Activated T-cell treated with anti-CD3 and anti-CD28 coated beads, Interleukin-2, amount 50 U/mL, for 24 hours (primary cell): ENCODE data around the gene OR10K1.
A peak's percentile ranks its signal among the peaks of the same experiment; 100 is the strongest.

ENCODE experiments used
- DNase-seq: peaks from one replicate; pipeline ENCODE4 v3.0.0-alpha.2; 2020
- H3K27ac Mint-ChIP-seq: 2 replicates; pipeline ENCODE4 v1.8.0; 2020; ENCODE audit warnings: mild to moderate bottlenecking, mixed read lengths
- H3K27me3 Mint-ChIP-seq: 2 replicates; pipeline ENCODE4 v1.8.0; 2020; ENCODE audit warnings: mixed read lengths
- H3K36me3 Mint-ChIP-seq: 2 replicates; pipeline ENCODE4 v1.8.0; 2020; ENCODE audit warnings: low read depth, mixed read lengths
- H3K4me1 Mint-ChIP-seq: 2 replicates; pipeline ENCODE4 v1.8.0; 2020; ENCODE audit warnings: low read depth, mixed read lengths
- H3K4me3 Mint-ChIP-seq: 2 replicates; pipeline ENCODE4 v1.8.0; 2020; ENCODE audit warnings: mild to moderate bottlenecking, moderate library complexity, mixed read lengths
- H3K9me3 Mint-ChIP-seq: 2 replicates; pipeline ENCODE4 v1.8.0; 2020; ENCODE audit warnings: mixed read lengths

Gene OR10K1

GRCh38 chr1:158493054-158493453 is 31.4 kb downstream of the OR10K1 start:
- no peak for DNase-seq
- H3K36me3 Mint-ChIP-seq, result no peaks in the 10 kb centered on the region
- H3K4me1 Mint-ChIP-seq, result no peaks in the 10 kb centered on the region
- peaks cover 6% of the 10 kb centered on the region for H3K27me3 Mint-ChIP-seq
- H3K4me3 Mint-ChIP-seq, result no peak overlapping the region
- H3K9me3 Mint-ChIP-seq, result no peaks in the 10 kb centered on the region
- H3K27ac Mint-ChIP-seq, result no peak overlapping the region

GRCh38 chr1:158494796-158495195 is 33.2 kb downstream of the OR10K1 start:
- Mint-ChIP-seq H3K4me1 (no peaks in the 10 kb centered on the region), H3K4me3 (no peak overlapping the region), H3K27ac (no peak overlapping the region), H3K27me3 (peaks cover 6% of the 10 kb centered on the region), H3K36me3 (no peaks in the 10 kb centered on the region), H3K9me3 (no peaks in the 10 kb centered on the region)
- no peak for DNase-seq

- no peak overlapping the region for H3K27ac Mint-ChIP-seq
- H3K27me3 Mint-ChIP-seq, result peaks cover 12% of the 10 kb centered on the region
- no peaks in the 10 kb centered on the region for H3K36me3 Mint-ChIP-seq
- H3K4me3 Mint-ChIP-seq, result no peak overlapping the region
- H3K9me3 Mint-ChIP-seq, result no peaks in the 10 kb centered on the region
- H3K4me1 Mint-ChIP-seq, result no peaks in the 10 kb centered on the region
- no peak for DNase-seq
Observed at GRCh38 chr1:158496374-158496773, 34.7 kb downstream of the OR10K1 start.

- peak; percentile 46 for DNase-seq
- H3K9me3 Mint-ChIP-seq, result peaks cover 2% of the 10 kb centered on the region
Observed at GRCh38 chr1:158506369-158506987, 44.8 kb downstream of the OR10K1 start.

GRCh38 chr1:158507511-158507910 is 45.9 kb downstream of the OR10K1 start:
- DNase-seq, result no peak
- Mint-ChIP-seq H3K4me3 (no peak overlapping the region), H3K4me1 (no peaks in the 10 kb centered on the region), H3K27me3 (peaks cover 38% of the 10 kb centered on the region), H3K9me3 (peaks cover 2% of the 10 kb centered on the region), H3K36me3 (no peaks in the 10 kb centered on the region), H3K27ac (no peak overlapping the region)

More at GRCh38 chr1:158506369-158506987, 44.8 kb downstream of the OR10K1 start:
- no peaks in the 10 kb centered on the region for H3K4me1 Mint-ChIP-seq
- no peak overlapping the region for H3K4me3 Mint-ChIP-seq
- peaks cover 39% of the 10 kb centered on the region for H3K27me3 Mint-ChIP-seq
- H3K27ac Mint-ChIP-seq, result no peak overlapping the region
- H3K36me3 Mint-ChIP-seq, result no peaks in the 10 kb centered on the region

- no peaks in the 10 kb centered on the region for H3K4me1 Mint-ChIP-seq
- peaks cover 37% of the 10 kb centered on the region for H3K27me3 Mint-ChIP-seq
- no peaks in the 10 kb centered on the region for H3K36me3 Mint-ChIP-seq
- no peak for DNase-seq
- H3K27ac Mint-ChIP-seq, result no peak overlapping the region
- no peak overlapping the region for H3K4me3 Mint-ChIP-seq
- peaks cover 2% of the 10 kb centered on the region for H3K9me3 Mint-ChIP-seq
Observed at GRCh38 chr1:158509471-158510156, 48.0 kb downstream of the OR10K1 start.

- no peak for DNase-seq
- Mint-ChIP-seq H3K4me3 (no peak overlapping the region), H3K27ac (no peak overlapping the region), H3K36me3 (no peaks in the 10 kb centered on the region), H3K27me3 (peaks cover 27% of the 10 kb centered on the region), H3K9me3 (no peaks in the 10 kb centered on the region), H3K4me1 (no peaks in the 10 kb centered on the region)
Observed at GRCh38 chr1:158516966-158517365, 55.3 kb downstream of the OR10K1 start.
